ENCODE data around the gene TIMM29. TPM values are rescaled to one million over a fixed set of nuclear protein-coding genes. Genes with fewer than 3 reads are reported as not detected.
A peak's percentile ranks its signal among the peaks of the same experiment; 100 is the strongest.

The TIMM29 gene
- total RNA-seq, 1 experiment from 2014 or later, result 23.4 TPM

DNA sequence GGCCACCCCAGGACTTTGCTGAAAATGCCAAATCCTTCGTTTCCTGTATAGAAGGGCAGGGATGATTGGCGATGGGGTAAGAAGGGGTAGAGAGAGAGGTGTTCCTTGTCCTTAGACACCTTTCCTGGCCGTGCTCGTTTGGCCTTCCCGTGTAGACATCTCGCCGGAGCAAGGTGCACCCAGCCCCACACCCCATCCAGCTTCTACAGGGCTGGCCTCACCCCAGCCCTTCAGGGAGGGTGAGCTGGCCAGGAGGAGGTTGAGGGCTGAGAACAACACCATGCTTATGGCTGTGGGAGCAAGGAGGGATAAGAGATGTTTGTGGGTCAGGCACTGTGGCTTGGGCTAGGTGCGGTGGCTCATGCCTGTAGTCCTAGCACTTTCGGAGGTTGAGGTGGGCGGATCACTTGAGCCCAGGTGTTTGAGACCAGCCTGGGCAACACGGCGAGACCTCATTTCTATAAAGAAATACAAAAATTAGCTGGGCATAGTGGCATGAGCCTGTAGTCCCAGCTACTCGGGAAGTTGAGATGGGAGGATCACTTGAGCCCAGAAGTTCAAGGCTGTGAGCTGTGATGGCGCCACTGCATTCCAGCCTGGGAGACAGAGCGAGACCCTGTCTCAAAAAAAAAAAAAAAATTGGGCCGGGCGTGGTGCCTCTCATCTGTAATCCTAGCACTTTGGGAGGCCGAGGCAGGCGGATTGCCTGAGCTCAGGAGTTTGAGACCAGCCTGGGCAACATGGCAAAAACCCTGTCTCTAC lies 47.7 kb downstream of the TIMM29 start:
- TF ChIP-seq, protein P1, sequence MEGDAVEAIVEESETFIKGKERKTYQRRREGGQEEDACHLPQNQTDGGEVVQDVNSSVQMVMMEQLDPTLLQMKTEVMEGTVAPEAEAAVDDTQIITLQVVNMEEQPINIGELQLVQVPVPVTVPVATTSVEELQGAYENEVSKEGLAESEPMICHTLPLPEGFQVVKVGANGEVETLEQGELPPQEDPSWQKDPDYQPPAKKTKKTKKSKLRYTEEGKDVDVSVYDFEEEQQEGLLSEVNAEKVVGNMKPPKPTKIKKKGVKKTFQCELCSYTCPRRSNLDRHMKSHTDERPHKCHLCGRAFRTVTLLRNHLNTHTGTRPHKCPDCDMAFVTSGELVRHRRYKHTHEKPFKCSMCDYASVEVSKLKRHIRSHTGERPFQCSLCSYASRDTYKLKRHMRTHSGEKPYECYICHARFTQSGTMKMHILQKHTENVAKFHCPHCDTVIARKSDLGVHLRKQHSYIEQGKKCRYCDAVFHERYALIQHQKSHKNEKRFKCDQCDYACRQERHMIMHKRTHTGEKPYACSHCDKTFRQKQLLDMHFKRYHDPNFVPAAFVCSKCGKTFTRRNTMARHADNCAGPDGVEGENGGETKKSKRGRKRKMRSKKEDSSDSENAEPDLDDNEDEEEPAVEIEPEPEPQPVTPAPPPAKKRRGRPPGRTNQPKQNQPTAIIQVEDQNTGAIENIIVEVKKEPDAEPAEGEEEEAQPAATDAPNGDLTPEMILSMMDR (conservative IDR thresholded peaks at IDR 0.05), result no peak
- H2BK120ac ChIP-seq (ENCODE audit: low read depth, low read length, poor library complexity, severe bottlenecking), result no peak overlapping the region
- H2BK15ac ChIP-seq (ENCODE audit: low read depth, low read length), result no peak overlapping the region
- H2AK5ac ChIP-seq (ENCODE audit: insufficient read length, low read length), result no peak overlapping the region
- no peak overlapping the region for H2AFZ ChIP-seq (ENCODE audit: low read length)
- H3K18ac ChIP-seq (ENCODE audit: insufficient read length, low read depth, low read length), result no peak overlapping the region
- H3K23ac ChIP-seq (ENCODE audit: insufficient read length, low read depth, low read length), result no peak overlapping the region
- no peak overlapping the region for H3K14ac ChIP-seq (ENCODE audit: insufficient read depth, low read length)
- H3K9me3 ChIP-seq (ENCODE audit: control insufficient read depth, low read depth, low read length), result no peaks in the 10 kb centered on the region
- H2BK20ac ChIP-seq (ENCODE audit: low read depth, low read length, poor library complexity, severe bottlenecking), result no peak overlapping the region
- Mint-ChIP-seq H3K9me3 (peaks cover 5 to 6% of the 10 kb centered on the region in 2 experiments; a peak in 4 of 5 replicates), H3K4me3 (no peak overlapping the region), H3K4me1 (peaks cover 14 to 24% of the 10 kb centered on the region in 2 experiments), H3K36me3 (ENCODE audit: insufficient read depth in 1 of 3, low read depth in 3 of 3) (peaks cover 19 to 31% (median 22%) of the 10 kb centered on the region in 3 experiments), H3K27me3 (ENCODE audit: low read depth) (no peaks in the 10 kb centered on the region), H3K27ac (peak overlapping the region; percentile 76 to 95 (median 92); a peak in 6 of 7 replicates)
- H4K20me1 ChIP-seq (ENCODE audit: control insufficient read depth, insufficient read depth, insufficient read length), result peaks cover 5% of the 10 kb centered on the region
- H3K27me3 ChIP-seq (ENCODE audit: insufficient read depth, low read length), result no peaks in the 10 kb centered on the region
- H3K9ac ChIP-seq (ENCODE audit: extremely low read depth, insufficient read length, low read length), result no peak overlapping the region
- H4K8ac ChIP-seq (replicated peaks; ENCODE audit: insufficient read length, low read depth, low read length), result no peak overlapping the region
- no peak for DNase-seq
- no peak overlapping the region for H3K27ac ChIP-seq (ENCODE audit: insufficient read length, low read depth, low read length)
- H3K56ac ChIP-seq (ENCODE audit: insufficient read length, low read depth, low read length), result no peak overlapping the region
- no peaks in the 10 kb centered on the region for H3K4me1 ChIP-seq (ENCODE audit: insufficient read depth, low read length)
- H3K79me2 ChIP-seq (ENCODE audit: insufficient read depth, low read length), result peaks cover 51% of the 10 kb centered on the region; the same call in 1 of the 2 replicates
- no peak overlapping the region for H3K4me2 ChIP-seq (ENCODE audit: insufficient read depth, insufficient read length, low read length)
- no peak overlapping the region for H4K5ac ChIP-seq (ENCODE audit: insufficient read length, low read depth, low read length)
- whole genome bisulfite sequencing (ENCODE audit: extremely low coverage, insufficient read length, low lambda C conversion rate), result no CpG with 5 or more reads among the region's 19 CpGs
- peaks cover 3% of the 10 kb centered on the region for H3K23me2 ChIP-seq (ENCODE audit: insufficient read length, low read depth, low read length, poor library complexity, severe bottlenecking)
- H3T11ph ChIP-seq (ENCODE audit: low read length), result no peak overlapping the region
- H3K79me1 ChIP-seq (ENCODE audit: insufficient read depth, low read depth, low read length, poor library complexity, severe bottlenecking), result peaks cover 3% of the 10 kb centered on the region
- H4K91ac ChIP-seq (ENCODE audit: insufficient read length, low read depth, low read length), result no peak overlapping the region
- H3K4ac ChIP-seq (ENCODE audit: low read depth, low read length), result no peak overlapping the region
- no peak overlapping the region for H2BK12ac ChIP-seq (ENCODE audit: insufficient read length, low read depth, low read length)
- H2BK5ac ChIP-seq (ENCODE audit: insufficient read length, low read length), result no peak overlapping the region
